Measurements from ENCODE around the gene TVP23A. TPM values are rescaled to one million over a fixed set of nuclear protein-coding genes. Genes with fewer than 3 reads are reported as not detected.
"Not testable (repeated sequence)": the region's sequence is repeated elsewhere in the genome, so short reads cannot be mapped to it uniquely, and the experiment has no call there.

Gene TVP23A
- total RNA-seq, 4 donors from 2014 or later, result 0.13 to 0.45 TPM; not detected in 2

DNA sequence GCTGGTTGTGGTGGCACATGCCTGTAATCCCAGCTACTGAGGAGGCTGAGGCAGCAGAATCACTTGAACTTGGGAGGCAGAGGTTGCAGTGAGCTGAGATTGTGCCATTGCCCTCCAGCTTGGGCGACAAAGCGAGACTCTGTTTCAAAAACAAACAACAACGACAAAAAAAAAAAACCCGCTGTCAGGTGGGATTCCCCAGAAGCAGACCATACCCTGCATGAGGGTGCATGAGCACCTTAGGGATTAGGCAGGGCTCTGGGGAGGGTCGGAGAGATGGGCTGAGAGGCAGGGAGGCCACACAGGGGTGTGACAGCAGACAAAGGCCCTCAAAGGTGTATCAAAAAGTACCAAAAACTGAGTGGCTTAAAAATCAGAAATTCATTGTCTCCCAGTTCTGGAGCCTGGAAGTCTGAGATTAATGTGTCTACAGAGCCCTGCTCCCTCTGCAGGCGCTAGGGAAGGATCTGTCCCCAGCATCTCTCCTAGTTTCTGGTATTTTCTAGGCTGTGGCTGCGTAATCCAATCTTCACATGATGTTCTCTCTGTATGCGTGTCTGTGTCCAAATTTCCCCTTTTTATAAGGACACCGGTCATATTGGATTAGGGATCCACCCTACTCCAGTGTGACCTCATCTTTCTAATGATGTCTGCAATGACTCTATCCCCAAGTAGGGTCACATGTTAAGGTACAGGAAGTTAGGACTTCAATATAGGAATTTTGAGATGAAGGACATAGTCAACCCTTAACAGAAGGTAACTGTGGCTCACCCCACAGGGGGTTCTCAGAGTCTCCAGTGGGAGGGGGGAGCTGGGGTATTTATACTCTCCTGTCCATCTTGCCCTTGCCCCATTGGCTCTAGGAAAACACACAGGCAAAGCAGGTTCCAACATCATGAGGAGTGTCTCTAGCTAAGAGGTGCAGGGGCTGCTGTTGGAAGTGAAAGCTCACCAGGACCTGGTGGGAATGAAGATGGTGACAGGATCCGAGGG is 13.6 kb upstream of the TVP23A start:
- intact Hi-C loops (cut with DNase I), result no loop called here
- TF ChIP-seq POLR2A (IDR thresholded peaks at IDR 0.05) (no peak), CTCF (IDR thresholded peaks at IDR 0.05) (no peak)
- no peak overlapping the region for H3K4me3 ChIP-seq (replicated peaks in 1 of 3)
- H3K36me3 ChIP-seq, result no peaks in the 10 kb centered on the region
- 78 to 89% methylated on average over 10 of the region's 10 CpGs for WGBS, 2 donors
- peaks cover 20 to 23% of the 10 kb centered on the region in 2 donors for H3K4me1 ChIP-seq
- no peak for DNase-seq
- no peak overlapping the region for H3K27ac ChIP-seq
- H3K9me3 ChIP-seq, result no peaks in the 10 kb centered on the region
- no peaks in the 10 kb centered on the region for H3K27me3 ChIP-seq

- H3K27me3 ChIP-seq; DNase-seq; H3K27ac ChIP-seq; H3K36me3 ChIP-seq; intact Hi-C loops (cut with DNase I); H3K4me3 ChIP-seq (replicated peaks in 1 of 3); H3K9me3 ChIP-seq: not testable (repeated sequence)
- peaks cover 37 to 43% of the 10 kb centered on the region in 2 donors for H3K4me1 ChIP-seq
These were observed 11.6 kb upstream of the TVP23A start for GRCh38 chr16:10830240-10830639.

DNA sequence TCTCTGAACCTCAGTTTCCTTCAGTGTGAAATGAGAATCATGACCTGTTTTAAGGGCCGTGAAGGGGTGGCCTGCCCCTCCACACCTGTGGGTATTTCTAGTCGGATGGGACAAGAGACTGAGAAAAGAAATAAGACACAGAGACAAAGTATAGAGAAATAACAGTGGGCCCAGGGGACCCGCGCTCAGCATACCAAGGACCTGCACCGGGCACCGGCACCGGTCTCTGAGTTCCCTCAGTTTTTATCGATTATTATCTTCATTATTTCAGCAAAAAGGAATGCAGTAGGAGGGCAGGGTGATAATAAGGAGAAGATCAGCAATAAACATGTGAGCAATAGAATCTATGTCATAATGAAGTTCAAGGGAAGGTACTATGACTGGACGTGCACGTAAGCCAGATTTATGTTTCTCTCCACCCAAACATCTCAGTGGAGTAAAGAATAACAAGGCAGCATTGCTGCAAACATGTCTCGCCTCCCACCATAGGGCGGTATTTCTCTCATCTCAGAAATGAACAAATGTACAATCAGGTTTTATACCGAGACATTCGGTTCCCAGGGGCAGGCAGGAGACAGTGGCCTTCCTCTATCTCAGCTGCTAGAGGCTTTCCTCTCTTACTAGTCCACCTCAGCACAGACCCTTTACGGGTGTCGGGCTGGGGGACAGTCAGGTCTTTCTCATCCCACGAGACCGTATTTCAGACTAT is 10.9 kb upstream of the TVP23A start:
- intact Hi-C loops (cut with DNase I), result loop anchor here (10.0 kb wide), 1 partner anchor 85 kb away; the partner anchor contains the start of gene NUBP1
- H3K27ac ChIP-seq, result peak overlapping the region; percentile 82 to 99 (median 95)
- 55 to 58% methylated on average over 18 of the region's 18 CpGs for WGBS, 2 donors
- H3K4me3 ChIP-seq (replicated peaks in 1 of 3); H3K36me3 ChIP-seq; H3K9me3 ChIP-seq; H3K27me3 ChIP-seq; DNase-seq: not testable (repeated sequence)
- peaks cover 40 to 50% of the 10 kb centered on the region in 2 donors for H3K4me1 ChIP-seq

DNA sequence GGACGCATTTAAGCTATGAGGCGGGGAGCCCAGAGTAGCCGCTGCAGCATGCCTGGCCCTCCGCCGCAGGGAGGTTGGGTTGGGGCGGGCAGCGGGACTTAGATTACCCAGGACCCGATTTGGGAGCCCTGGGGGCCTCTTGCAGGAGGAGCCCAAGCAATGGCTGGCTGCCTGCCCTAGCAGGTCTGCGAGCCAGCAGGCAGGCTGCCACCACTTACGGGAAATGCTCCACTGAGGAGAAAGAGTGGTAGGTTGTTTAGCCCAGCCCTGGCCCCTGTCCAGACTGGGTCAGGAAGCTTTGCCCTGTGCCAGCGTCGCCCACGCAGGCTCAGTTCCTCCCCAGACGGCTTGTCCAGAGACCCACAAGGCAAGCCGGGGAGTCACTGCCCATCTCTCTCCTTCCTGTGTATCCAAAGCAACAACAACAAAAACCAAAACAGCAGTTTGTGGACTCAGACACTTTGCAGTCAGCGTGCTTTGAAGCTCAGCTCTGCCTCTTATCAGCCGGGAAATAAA is 10.3 kb upstream of the TVP23A start:
- intact Hi-C loops (cut with DNase I), result loop anchor here (10.0 kb wide), 1 partner anchor 84 kb away; the partner anchor contains the start of gene NUBP1
- 0 to 12% methylated on average over 9 to 16 of the region's 17 CpGs for whole genome bisulfite sequencing, 2 donors
- peak overlapping the region; percentile 82 to 99 (median 95) for H3K27ac ChIP-seq
- peaks cover 40 to 56% of the 10 kb centered on the region in 2 donors for H3K4me1 ChIP-seq
- TF ChIP-seq POLR2A (IDR thresholded peaks at IDR 0.05) (peak in 1 of 2 donors; percentile 27), CTCF (IDR thresholded peaks at IDR 0.05) (no peak)
- peak; percentile 99 for DNase-seq
- H3K4me3 ChIP-seq (replicated peaks in 1 of 3), result no peak overlapping the region
- no peaks in the 10 kb centered on the region for H3K9me3 ChIP-seq
- H3K27me3 ChIP-seq, result no peaks in the 10 kb centered on the region
- no peaks in the 10 kb centered on the region for H3K36me3 ChIP-seq

- no peaks in the 10 kb centered on the region for H3K27me3 ChIP-seq
- intact Hi-C loops (cut with DNase I), result loop anchor here (10.0 kb wide), 1 partner anchor 83 kb away; the partner anchor contains the start of gene NUBP1
- TF ChIP-seq POLR2A (IDR thresholded peaks at IDR 0.05) (peak in 1 of 2 donors; percentile 24), CTCF (IDR thresholded peaks at IDR 0.05) (no peak)
- 0 to 12% methylated on average over 4 to 11 of the region's 11 CpGs for WGBS, 2 donors
- no peak overlapping the region for H3K4me3 ChIP-seq (replicated peaks in 1 of 3)
- peak overlapping the region; percentile 82 to 99 (median 95) for H3K27ac ChIP-seq
- no peaks in the 10 kb centered on the region for H3K9me3 ChIP-seq
- no peaks in the 10 kb centered on the region for H3K36me3 ChIP-seq
- peaks cover 40 to 56% of the 10 kb centered on the region in 2 donors for H3K4me1 ChIP-seq
- peak; percentile 79 to 81 for DNase-seq
These were observed 9.2 kb upstream of the TVP23A start for GRCh38 chr16:10827691-10828341.
